LNCAP (cell line): ENCODE measurements around the gene TM4SF20.

ENCODE experiments used
- TF ChIP-seq, protein P1 (sequence below): fragments of 450-650 bp; IDR thresholded peaks from 2 replicates; pipeline ENCODE4 v1.5.1; 2017; ENCODE audit warnings: mild to moderate bottlenecking

TM4SF20 gene

DNA sequence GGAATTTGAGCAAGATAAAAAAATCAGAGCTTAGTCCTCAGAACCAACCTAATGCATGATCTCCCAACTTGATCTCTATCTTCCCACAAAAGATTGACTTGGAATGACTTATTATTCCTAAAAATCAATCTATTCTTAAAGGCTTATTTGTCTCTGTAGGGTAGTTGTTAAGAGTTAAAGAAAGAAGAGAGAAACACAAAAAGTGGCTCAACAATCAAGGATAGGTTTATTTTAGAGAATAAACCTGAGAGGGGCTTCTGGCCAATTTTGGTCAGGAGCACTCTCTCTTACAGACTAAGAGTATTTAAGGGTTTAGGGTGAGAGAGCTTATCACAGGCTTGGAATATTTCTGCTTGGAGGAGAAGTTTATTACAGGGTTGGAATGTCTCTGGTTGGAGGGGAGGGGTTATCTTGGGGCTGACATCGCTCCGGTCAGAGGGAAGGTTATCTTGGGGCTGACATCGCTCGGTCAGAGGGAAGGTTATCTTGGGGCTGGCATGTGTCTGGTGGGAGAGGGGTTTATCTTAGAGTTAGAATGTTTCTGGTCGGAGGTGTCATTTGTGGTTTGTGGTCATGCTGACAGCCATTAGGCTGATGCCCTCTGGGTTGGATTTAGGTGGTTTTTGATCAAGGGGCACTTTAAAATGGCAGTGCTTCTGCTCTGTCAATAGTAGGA, 56.4 kb downstream of the TM4SF20 start:
- TF ChIP-seq, protein P1, sequence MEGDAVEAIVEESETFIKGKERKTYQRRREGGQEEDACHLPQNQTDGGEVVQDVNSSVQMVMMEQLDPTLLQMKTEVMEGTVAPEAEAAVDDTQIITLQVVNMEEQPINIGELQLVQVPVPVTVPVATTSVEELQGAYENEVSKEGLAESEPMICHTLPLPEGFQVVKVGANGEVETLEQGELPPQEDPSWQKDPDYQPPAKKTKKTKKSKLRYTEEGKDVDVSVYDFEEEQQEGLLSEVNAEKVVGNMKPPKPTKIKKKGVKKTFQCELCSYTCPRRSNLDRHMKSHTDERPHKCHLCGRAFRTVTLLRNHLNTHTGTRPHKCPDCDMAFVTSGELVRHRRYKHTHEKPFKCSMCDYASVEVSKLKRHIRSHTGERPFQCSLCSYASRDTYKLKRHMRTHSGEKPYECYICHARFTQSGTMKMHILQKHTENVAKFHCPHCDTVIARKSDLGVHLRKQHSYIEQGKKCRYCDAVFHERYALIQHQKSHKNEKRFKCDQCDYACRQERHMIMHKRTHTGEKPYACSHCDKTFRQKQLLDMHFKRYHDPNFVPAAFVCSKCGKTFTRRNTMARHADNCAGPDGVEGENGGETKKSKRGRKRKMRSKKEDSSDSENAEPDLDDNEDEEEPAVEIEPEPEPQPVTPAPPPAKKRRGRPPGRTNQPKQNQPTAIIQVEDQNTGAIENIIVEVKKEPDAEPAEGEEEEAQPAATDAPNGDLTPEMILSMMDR: no peak

DNA sequence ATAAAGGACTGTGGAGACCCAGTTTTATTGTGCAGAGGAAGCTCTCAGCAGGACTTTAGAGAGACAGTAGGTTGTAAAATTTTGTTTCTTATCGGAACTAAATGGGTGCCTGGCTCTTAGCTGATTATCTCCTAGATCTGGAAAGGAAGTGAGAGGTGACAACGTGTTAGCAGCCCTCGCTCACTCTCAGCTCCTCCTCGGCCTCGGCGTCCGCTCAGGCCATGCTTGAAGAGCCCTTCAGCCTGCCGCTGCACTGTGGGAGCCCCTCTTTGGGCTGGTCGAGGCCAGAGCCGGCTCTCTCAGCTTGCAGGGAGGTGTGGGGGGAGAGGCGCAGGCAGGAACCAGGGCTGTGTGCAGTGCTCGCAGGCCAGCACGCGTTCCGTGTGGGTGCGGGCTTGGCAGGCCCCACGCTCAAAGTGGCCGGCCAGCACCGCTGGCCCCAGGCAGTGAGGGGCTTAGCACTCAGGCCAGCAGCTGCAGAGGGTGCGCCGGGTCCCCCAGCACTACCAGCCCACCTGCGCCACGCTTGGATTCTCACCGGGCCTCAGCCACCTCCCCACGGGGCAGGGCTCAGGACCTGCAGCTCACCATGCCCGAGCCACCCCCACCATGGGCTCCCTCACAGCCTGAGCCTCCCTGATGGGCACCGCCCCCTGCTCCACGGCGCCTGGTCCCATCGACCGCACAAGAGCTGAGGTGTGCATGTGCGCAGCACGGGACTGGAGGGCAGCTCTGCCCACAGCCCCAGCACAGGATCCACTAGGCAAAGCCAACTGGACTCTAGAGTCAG, 58.6 kb downstream of the TM4SF20 start:
- TF ChIP-seq, protein P1: no peak

DNA sequence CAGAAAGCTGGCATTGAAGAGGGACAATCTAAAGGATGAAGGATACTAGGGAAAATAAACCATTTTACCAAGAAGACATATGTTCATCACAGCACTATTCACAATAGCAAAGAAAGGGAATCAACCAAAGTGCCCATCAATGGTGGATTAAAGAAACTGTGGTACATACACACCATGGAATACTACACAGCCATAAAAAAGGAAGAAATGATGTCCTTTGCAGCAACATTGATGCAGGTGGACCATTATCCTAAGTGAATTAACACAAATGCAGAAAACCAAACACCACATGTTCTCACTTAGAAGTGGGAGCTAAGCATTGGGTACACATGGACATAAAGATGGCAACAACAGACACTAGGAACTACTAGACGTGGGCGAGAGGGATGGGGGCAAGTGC, 61.3 kb downstream of the TM4SF20 start:
- TF ChIP-seq, protein P1: no peak

DNA sequence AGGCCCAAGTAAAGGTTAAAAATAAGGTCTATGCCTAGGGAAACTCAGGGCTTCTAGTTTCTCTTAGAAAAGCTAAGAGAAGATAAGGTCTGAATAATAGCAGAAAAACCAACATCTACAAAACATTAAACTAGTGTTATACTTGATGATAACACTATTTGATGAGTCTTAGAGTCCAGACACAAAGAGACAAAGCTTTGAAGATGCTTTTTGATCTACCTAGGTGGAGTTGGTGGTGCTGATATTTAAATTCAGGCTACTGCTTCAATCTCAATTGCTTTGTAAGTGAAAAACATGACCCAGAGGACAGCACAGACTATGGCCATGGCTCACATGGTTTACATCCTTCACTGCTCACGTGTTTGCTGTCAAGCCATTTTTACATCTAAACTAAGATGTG, 65.8 kb downstream of the TM4SF20 start:
- TF ChIP-seq, protein P1: no peak

DNA sequence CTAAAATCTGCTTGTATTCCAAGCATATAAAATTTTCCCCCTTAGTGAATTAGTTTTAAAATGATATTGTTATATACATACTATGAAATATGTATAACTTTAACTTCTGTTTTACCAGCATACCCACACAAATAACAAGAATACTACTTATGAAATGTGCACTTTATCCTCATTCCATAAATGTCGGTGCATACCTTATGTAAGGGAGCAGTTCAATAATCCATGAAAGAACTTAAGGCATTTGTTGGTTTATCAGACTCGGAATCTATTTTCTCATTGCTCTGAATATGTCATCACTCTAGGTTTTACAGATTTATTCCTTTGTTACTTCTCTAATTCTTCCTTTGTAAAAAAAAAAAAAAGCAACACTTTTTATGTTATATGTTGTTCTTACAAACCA, 66.5 kb downstream of the TM4SF20 start:
- TF ChIP-seq, protein P1: no peak
